ENCODE results near the gene SLITRK5.

GRCh38 chr13:87696458-87696857 is 25.3 kb downstream of the SLITRK5 start:
- no peak for TF ChIP-seq POLR2AphosphoS5 (IDR thresholded peaks at IDR 0.05)
- no peak for TF ChIP-seq CTCF (IDR thresholded peaks at IDR 0.05)
- no peak for TF ChIP-seq EP300 (IDR thresholded peaks at IDR 0.05)

Data from esophagus muscularis mucosa (tissue), 4 donors.